HG02970 (cell line): ENCODE measurements around the gene NBPF14.
"Not testable (repeated sequence)": the region's sequence is repeated elsewhere in the genome, so short reads cannot be mapped to it uniquely, and the experiment has no call there.

Experiments used
- ATAC-seq: cut with Tn5 transposase; IDR thresholded peaks from one replicate; pipeline ENCODE4 v1.9.1; 2021; ENCODE audit warnings: mild to moderate bottlenecking, moderate library complexity, moderate number of reproducible peaks; ENCODE audit not compliant: unreplicated experiment, low FRiP score

Gene NBPF14

GRCh38 chr1:148595911-148596310 is at the start of gene NBPF14:
Gene NBPF14 (minus strand): TSS chr1:148596011. CDS start chr1:148595717, 294 bp downstream.
- not testable (repeated sequence) for ATAC-seq

- ATAC-seq = not testable (repeated sequence)
These were observed 29.6 kb upstream of the NBPF14 start for GRCh38 chr1:148625451-148625850.

GRCh38 chr1:148618216-148618615 is 22.4 kb upstream of the NBPF14 start:
- not testable (repeated sequence) for ATAC-seq

GRCh38 chr1:148605266-148605665 is 9.5 kb upstream of the NBPF14 start:
- ATAC-seq = not testable (repeated sequence)

- ATAC-seq = not testable (repeated sequence)
These were observed 451 bp downstream of the NBPF14 start for GRCh38 chr1:148595360-148595759.

GRCh38 chr1:148591098-148591497 is 4.7 kb downstream of the NBPF14 start:
- ATAC-seq = not testable (repeated sequence)

GRCh38 chr1:148532158-148532557 is 63.7 kb downstream of the NBPF14 start:
- ATAC-seq = not testable (repeated sequence)

GRCh38 chr1:148529101-148529567 is 66.7 kb downstream of the NBPF14 start:
- ATAC-seq = not testable (repeated sequence)

- not testable (repeated sequence) for ATAC-seq
These were observed 67.2 kb downstream of the NBPF14 start for GRCh38 chr1:148528591-148528990.

- ATAC-seq = not testable (repeated sequence)
These were observed 69.2 kb downstream of the NBPF14 start for GRCh38 chr1:148526587-148526986.

GRCh38 chr1:148523205-148524144 is 72.3 kb downstream of the NBPF14 start:
- ATAC-seq = peak; percentile 30

- peak; percentile 77 for ATAC-seq
These were observed 73.1 kb downstream of the NBPF14 start for GRCh38 chr1:148522561-148523204.

GRCh38 chr1:148522072-148522471 is 73.7 kb downstream of the NBPF14 start:
- not testable (repeated sequence) for ATAC-seq

GRCh38 chr1:148514310-148514709 is 81.5 kb downstream of the NBPF14 start:
- ATAC-seq = not testable (repeated sequence)

GRCh38 chr1:148512571-148513184 is 83.1 kb downstream of the NBPF14 start:
- not testable (repeated sequence) for ATAC-seq

GRCh38 chr1:148493933-148494332 is 101.9 kb downstream of the NBPF14 start:
- not testable (repeated sequence) for ATAC-seq

GRCh38 chr1:148483029-148483428 is 112.8 kb downstream of the NBPF14 start, which contains the start of gene PPIAL4G:
Gene PPIAL4G (minus strand): TSS chr1:148483302. CDS start chr1:148483252, 50 bp downstream.
- not testable (repeated sequence) for ATAC-seq
